Measurements from ENCODE around the gene SLC22A23.

DNA sequence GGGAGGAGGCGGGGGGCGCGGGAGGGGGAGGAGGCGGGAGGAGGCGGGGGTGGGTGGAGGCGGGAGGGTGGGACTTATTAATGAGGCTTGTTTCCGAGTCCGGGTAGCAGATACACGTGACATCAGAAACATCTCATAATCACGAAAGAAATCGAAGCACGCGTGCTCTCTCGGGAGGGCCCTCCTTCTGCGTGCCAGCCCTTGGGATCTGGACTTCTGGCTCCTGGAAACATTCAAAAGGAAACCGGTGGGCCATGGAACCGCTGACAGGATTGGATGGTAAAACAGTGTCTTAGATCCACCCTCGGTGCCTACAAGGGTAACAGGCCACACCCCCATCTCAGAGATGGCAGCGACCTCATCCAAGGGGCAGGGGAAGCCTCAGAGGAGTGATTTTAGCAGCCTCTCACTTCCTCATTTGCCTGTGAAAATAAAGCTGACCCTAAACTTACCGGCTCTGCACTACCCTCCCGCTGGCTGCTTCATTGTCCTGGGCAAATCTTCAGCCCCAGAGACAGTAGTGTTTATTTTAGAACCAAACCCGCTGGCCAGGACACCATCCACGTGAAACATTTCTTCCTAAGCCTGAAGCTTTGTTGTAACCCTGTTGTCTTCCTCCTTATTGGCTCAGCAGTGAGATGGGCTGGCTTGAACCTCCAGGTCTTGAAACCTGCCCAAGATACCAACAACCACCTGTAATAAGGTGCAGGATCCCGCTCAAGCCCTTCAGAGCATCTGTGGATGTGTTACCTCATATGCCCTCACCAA, 100.6 kb downstream of the SLC22A23 start:
- TF ChIP-seq, protein P1, sequence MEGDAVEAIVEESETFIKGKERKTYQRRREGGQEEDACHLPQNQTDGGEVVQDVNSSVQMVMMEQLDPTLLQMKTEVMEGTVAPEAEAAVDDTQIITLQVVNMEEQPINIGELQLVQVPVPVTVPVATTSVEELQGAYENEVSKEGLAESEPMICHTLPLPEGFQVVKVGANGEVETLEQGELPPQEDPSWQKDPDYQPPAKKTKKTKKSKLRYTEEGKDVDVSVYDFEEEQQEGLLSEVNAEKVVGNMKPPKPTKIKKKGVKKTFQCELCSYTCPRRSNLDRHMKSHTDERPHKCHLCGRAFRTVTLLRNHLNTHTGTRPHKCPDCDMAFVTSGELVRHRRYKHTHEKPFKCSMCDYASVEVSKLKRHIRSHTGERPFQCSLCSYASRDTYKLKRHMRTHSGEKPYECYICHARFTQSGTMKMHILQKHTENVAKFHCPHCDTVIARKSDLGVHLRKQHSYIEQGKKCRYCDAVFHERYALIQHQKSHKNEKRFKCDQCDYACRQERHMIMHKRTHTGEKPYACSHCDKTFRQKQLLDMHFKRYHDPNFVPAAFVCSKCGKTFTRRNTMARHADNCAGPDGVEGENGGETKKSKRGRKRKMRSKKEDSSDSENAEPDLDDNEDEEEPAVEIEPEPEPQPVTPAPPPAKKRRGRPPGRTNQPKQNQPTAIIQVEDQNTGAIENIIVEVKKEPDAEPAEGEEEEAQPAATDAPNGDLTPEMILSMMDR (IDR thresholded peaks at IDR 0.05), result no peak
- TF ChIP-seq POLR2AphosphoS5 (IDR thresholded peaks at IDR 0.05), result peak; percentile 80
